DOHH2 (cell line): ENCODE measurements around the gene ALDH1L2.

Experiments used
- EZH2phosphoT487 ChIP-seq: fragments of 200-600 bp; sonication (generic); IDR thresholded peaks from 2 replicates; pipeline ENCODE4 v1.6.1; 2017; ENCODE audit warnings: borderline replicate concordance, mild to moderate bottlenecking, antibody characterized with exemption, low read length, moderate library complexity, mixed read lengths
- TF ChIP-seq, protein P1 (sequence below): fragments of 200-600 bp; sonication (generic); IDR thresholded peaks from one replicate; pipeline ENCODE4 v1.5.1; 2014; ENCODE audit warnings: antibody characterized with exemption, mild to moderate bottlenecking, low read depth, low read length; ENCODE audit not compliant: poor library complexity, severe bottlenecking

DNA sequence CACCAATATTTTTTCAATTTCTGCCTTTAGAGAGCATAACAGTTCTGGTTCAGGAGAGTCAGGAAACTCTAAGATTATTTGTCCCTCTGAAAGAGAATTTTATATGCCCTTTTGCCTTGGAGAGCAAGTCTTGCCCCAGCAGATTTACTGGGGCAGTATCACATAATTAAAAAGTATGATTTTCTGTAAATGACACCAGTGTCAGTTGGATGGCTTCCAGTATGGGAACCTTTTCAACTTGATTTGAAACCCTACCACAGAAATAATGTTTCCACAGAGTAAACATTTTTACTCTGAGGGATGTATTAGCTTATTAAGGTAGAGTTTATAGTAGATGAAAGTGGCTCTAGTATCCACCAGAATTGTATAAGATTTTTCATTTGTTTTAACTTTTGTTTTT lies 82.8 kb downstream of the ALDH1L2 start:
- TF ChIP-seq, protein P1, sequence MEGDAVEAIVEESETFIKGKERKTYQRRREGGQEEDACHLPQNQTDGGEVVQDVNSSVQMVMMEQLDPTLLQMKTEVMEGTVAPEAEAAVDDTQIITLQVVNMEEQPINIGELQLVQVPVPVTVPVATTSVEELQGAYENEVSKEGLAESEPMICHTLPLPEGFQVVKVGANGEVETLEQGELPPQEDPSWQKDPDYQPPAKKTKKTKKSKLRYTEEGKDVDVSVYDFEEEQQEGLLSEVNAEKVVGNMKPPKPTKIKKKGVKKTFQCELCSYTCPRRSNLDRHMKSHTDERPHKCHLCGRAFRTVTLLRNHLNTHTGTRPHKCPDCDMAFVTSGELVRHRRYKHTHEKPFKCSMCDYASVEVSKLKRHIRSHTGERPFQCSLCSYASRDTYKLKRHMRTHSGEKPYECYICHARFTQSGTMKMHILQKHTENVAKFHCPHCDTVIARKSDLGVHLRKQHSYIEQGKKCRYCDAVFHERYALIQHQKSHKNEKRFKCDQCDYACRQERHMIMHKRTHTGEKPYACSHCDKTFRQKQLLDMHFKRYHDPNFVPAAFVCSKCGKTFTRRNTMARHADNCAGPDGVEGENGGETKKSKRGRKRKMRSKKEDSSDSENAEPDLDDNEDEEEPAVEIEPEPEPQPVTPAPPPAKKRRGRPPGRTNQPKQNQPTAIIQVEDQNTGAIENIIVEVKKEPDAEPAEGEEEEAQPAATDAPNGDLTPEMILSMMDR: no peak
- no peak for TF ChIP-seq EZH2phosphoT487
